Right hindlimb (tissue), 1 donor: ENCODE measurements around the gene EXD3.
A peak's percentile ranks its signal among the peaks of the same experiment; 100 is the strongest.

Source experiments
- DNase-seq: peaks from one replicate; pipeline ENCODE4 v3.0.0-alpha.2; 2018

Gene EXD3

DNA sequence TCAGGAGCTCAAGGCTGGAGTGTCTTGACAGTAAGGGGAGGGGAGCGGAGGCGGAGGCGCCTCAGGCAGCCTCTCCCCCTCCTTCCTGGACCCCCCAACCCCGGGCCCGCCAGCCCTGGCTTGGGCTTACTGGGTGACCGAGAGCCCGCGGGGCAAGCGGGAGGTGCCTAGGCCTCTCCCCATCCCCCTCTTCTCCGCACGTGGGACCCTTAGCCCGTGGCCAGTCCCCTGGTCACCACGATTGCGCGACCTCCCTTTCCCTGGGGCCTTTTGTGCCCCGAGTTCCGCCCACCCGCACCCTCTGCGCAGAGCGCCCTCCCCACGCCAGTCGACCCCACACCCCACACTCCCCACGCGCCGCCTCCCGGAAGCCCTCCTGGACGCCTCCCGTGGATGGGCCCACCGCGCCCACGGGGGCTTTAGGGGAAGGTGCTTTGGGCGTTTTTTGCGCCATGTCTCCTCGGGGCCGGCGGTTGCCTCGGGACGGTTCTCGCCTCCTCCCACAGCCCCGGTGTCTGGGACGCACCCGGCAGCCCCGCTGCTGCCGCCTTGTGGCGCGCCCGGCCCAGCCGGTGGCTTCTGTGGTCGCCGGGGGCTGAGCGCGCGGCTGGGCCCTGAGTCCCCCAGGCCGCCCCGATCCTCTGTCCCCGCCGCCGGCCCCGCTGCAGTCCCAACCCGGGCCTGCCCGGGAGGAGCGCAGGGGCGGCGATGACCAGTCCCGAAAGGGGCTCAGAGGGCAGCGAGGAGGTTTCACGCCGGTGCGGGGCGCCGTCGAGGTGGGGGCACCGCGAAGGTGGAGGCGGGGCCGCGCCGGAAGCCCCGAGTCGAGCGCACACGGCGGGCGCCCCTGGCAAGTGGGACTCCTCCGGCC, 142.3 kb downstream of the EXD3 start:
- DNase-seq: no peak

DNA sequence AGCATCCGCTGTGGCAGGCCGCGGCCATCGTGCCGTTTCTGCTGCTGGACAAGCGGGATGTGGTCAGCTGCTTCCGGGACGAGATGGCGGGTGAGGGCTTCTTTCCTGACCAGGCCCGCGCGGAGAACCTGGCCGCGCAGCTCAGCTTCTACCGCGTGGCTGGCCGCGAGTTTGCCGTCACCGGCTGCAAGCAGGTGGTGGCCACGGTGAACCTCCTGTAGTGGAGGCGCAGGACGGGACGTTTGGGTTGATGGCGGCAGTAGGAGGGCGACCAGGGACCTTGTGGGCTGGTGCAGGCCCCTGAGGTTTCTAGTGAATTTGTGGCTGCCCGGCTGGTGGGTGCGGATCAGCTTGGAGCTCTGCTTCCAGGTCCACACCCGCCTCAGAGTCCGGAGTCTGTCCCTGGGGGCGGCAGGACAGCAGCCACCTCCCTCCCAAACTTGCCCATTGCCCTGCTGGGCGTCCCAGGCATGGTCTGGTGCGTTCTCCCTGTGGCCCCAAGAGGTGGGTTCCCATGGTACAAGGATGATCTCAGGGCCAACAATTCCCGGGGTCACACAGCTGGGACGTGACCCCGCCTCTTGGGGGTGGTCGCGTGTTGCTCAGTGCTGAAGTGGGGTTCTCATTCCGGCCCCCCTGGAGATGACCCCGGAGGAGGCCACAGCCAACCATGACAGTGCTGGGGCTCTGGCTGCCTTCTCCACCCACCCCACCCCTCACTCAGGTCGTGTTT, 143.1 kb downstream of the EXD3 start:
- DNase-seq: no peak

DNA sequence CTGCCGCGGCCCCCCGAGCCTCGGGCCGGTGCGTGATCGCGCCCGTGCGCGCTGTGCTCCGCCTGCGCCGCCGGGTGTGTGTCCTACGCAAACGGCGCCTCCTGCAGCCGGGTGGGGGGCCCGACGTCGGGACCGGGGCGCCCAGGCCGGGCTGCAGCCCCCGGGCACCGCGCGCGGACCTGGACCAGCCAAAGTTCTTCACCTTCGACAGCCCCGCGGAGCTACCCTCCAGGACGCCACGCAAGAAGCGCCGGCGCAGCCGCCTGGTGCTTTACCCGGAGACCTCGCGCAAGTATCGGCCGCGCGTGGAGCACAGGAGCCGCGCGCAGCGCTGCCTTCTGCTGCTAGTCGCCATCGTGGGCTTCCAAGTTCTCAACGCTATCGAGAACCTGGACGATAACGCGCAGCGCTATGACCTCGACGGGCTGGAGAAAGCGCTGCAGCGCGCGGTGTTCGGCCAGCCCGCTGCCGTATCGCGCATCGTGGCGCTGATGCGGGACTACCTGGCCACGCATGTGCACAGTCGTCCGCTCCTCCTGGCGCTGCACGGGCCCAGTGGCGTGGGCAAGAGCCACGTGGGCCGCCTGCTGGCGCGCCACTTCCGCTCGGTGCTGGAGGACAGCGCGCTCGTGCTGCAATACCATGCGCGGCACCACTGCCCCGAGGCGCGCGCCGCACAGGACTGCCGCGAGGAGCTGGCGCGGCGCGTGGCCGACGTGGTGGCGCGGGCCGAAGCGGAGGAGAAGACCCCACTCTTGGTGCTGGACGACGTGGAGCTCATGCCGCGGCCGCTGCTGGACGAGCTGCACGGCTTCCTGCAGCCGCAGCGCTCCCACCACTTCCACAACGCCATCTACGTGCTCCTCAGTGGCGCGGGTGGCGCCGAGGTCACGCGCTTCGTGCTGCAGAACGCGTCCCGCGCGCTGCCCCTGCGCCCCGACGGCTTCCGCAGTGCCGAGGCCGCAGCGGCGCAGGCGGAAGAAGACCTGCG, 143.9 kb downstream of the EXD3 start:
- DNase-seq: no peak

DNA sequence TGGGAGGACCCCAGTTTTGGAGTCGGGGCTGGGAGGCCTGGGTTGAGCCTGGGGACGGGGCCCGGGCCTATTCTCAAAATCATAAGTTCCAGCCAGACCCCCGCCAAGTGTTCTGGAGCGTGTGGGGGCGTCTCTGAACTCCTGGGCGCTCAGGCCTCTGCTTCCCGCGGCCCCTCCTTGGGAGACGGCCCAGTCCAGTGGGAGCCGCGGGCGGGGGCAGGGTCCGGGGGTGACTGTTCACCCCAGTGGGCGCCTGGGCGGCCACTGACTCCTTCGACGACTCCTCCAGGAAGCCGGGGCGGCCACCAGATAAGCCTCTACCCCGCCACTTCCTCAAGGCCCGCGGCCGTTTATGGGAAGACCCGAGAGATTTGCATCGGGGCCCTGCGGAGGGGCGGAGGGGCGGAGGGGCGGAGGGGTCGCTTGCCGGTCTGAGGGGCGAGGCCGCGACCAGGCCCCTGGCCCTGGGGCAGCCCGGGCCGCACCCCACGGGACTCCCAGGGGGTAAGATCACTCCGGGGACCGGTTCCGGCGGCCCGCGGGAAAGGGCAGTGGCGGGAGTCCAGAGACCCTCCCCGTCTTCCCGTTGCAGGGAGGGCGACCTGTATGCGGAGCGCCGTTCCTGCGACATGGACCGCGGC, 144.8 kb downstream of the EXD3 start:
- DNase-seq: peak; percentile 40

DNA sequence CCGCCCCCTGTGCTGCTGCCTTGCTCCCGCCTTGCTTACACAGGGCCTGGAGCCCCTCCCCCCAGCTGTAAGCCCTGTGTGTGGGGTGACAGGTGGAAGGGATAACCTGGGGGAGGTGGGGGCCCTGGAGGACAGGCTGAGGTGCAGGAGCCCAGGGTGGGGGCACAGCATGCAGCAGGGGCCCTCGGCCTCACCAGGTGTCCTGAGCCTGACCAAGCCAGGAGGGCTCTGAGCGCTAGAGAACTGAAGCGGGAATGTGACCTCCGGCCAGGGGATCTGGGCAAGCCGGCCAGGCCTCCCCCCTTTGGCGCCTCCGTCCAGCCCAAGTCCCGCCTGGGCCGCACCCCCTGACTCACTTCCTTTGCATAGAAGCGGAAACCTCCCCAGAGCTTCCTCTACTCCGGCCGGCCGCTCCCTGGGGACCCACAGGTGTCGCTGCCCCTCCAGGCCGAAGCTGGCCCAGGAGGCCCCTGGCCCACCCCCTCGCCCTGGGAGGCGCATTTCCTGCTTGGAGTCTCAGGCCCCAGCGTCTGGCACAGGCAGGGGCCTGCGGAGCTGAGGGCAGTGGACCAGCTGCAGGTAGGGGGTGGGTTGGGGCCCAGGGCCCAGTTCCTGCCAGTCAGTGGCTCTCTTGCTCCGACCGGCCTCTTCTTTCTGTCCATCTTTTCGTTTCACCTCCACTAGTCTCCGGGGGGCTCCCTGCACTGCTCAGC, 145.5 kb downstream of the EXD3 start, which contains the start of gene TOR4A:
TSS of gene TOR4A (plus strand) at position 398 of the 713 bp plus-strand sequence. CDS start 964 bp downstream, outside the sequence.
- DNase-seq: peak; percentile 73

DNA sequence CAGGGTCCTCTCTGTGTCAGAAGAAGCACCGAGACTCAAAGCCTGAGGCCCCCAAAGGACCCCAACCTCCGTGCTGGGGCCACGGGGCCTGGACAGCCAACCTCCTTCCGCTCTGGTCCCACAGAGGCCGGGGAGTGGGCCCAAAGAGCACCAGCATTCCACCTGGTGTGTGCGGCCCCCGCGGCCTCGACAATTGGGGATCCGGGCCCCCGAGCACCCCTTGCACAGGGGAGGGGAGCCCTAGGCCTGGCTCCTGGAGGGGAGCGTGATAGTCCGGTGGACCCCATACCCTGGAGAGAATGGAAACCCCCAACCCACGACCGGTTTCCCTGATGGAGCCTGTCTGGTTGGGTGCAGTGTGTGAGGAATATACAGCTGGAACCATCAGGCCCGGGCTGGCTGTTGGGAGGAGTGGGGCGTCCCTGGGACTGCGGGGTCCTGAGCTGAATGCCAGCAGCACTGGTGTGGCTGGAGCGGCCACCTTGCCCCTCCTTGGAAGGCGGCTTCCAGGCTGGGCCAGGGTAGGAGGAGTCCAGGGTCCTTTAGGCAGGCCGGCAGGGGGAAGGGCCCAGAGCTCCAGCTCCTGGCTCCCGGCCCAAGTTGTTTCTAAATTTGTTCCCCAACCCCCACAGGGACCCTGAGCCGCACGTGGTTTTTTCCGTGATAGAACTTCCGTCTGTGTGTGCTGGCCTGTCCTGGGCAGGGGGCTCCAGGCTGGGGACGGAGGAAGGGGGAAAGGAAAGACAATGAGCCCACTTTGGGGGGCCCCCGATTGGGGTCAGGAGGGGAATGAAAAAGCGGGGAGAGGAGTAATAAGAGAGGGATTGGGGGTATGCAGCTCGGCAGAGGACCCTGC, 146.3 kb downstream of the EXD3 start:
- DNase-seq: peak; percentile 86

DNA sequence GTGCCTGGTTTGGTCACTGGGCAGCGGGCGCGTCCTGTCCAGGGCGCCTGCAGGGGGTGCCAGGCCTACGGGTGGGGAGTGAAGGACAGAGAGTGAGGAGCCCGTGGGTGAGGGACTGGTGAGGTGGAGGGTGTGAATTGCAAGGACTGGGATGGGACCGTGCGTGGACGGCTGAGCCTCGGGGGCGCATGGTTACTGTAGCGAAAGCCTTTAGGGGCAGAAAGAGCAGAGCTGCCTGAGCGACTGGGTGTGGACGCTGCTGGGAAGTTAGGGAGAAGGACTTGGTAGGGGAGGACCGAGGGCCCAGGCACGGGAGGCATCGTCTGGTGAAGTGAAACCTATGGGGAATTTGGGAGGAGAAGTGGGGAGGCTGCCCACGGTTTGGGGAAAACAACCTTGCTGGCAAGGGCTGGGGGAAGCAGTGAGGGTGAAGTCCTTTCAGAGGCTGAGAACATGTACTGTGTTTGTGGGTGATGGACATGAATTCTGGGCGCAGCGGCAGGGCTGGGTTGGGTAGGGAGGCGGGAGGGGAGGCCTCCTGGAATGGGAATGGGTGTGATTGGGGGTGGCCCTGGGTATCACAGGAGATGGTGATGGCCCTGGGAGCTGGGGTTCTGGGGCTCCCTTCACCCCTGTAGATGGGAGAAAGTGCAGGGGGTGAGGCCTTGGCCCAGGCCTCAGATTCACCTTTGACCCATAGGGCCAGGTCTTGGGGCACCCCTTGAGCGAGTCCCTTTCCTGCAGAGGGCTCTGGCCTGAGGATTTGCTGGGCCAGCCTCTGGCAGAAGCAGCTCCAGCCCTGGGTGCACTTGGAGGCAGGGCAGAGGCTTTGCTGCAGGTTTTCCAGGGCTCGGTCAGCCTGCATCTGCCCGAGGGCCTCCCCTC, 147.1 kb downstream of the EXD3 start:
- peak; percentile 30 for DNase-seq

DNA sequence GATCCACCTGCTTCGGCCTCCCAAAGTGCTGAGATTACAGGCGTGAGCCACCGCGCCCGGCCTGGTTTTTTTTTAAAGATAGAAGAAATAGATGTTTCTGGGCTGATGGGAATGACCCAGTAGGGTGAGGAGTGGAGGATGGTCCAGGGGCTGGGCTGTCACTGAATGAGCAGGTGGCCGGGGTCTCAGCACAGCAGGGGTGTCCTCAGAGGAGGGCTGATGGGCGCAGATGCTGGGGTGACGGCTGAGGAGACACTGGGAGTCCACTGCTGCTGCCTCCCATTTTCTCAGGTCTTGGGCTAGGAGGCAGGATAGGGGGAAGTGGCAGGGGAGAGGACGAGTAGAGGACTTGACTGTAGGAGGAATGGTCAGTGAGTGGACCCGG, 147.8 kb downstream of the EXD3 start:
- no peak for DNase-seq

DNA sequence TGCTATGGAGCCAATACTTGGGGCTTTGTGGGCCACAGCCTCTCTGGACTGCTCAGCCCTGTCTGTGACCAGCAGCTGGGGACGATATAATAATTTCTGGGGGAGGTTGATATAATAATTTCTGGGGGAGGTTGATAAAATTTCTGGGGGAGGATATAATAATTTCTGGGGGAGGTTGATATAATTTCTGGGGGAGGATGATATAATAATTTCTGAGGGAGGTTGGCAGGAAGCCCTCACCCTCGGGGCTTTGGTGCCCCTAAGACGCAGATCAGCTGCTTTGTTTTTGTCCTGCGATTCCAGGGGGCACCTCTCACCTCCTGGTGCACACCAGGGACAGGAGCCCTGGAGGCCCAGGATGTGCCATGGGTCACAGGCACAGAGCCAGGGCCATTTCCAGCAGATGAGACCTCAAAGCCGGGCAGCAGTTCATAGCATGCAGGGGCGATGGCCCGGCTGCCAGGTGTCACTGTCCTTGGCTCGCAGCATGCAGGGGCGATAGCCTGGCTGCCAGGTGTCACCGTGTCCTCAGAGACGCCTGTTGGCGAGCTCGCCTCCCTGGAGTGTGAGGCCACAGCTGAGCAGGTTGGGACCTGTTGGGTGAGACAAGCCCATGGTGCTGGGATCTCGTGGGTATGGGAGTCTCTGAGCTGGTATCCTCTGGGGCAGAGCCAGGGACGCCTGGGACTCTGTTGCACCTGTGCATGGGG, 149.2 kb downstream of the EXD3 start:
- peak; percentile 18 for DNase-seq

DNA sequence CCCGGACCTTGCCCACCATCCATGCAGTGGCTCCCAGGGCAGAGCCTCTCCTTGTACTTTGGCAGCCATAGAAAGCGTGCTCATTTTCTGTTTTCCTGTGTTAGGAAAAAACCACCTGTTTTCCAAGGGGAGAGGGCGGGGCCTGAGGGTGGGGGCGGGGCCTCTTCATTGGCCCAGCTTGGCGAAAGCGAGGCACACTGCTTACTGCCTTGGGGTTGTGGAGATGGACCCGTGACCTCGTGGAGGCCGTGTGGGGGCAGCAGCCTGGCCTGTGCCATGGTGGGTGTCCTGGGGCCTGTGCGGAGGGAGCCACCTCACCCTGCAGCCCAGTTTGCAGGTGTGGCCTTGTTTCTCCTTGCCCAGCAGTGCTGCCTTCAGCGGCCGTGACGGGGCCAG, 149.9 kb downstream of the EXD3 start:
- peak; percentile 20 for DNase-seq

DNA sequence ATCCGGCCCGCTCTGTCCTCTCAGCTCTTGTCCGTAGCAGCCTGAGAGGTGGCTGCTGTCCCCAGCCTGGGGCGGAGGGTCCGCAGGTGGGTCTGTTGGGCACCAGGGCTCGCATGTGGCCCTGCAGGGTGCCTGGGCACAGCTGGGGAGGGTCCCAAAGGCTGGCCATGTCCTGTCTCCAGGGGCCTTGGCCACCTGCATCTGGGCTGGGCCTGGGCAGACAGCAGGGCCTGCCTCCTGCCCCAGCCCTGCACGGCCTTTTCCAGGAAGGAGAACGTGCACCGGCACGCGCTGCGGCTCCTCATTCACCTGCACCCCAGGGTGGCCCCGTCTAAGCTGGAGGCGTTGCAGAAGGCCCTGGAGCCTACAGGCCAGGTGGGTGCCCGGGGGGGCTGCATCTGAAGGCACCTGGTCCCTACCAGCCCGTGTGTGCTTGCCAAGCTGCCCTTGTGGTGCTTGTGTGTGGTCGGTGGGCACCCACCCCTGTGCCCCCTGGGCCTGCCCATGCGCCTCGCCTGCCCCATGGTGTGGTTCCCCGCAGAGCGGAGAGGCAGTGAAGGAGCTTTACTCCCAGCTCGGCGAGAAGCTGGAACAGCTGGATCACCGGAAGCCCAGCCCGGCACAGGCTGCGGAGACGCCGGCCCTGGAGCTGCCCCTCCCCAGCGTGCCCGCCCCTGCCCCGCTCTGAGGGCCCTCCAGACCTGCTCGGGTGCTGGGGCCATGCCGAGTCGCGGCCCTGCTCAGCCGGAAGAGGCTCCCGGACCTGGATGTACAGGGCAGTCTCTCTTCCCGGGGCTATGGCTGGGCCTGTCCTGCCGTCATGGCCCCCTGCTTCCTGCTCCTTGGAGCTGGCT, 150.5 kb downstream of the EXD3 start:
- DNase-seq: peak; percentile 19

DNA sequence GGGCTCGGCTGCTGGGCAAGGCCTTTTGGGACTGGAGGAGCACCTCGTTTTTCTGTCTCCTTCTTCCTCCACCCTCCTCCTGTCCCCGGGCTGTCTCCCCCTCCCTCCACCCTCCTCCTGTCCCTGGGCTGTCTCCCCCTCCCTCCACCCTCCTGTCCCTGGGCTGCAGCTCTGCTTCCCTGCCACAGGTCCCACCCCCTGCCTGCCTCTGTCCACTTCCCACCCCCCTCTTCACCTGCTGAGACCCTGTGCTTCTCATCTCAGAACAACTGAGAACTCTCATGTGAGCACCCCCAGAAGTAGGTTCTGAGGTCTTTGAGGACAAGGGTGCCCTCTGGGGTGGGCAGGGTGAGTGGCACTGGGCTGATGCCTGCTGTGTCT, 151.3 kb downstream of the EXD3 start:
- DNase-seq: no peak

DNA sequence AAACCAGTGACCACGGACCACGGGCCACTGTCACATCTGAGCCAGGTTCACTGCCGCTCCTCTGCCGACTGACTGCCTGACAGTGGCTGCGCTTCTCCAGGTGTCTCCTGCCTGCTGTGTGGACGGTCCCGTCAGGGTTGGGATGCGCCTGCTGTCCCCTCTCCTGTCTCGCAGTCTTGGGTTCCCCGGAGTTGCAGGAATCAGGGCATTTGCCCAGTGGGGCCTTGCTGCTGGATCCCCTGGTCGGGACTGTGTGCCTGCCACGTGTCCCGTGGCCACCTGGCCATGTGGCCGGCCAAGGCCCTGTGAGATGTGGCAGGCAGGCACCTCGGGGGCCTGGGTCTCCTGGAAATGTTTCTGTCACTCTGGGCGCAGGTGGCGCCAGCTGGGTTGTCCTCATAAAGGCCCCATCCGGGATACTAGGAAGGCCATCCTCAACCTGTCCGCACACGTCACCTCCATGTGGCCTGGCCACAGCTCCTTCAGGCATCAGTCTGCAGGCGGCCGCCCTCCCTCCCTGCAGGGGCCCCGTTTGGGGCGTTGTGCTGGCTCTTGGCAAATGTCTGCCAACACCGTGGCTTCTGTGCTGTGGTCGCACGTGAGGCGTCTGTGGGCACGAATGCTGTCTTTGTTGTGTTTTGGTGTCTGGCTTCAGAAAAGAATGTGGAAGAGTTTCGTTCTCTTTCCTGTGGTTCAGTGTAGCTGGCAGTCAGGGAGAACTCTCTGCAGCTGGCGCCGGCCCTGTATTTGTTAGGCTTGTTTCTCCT, 151.8 kb downstream of the EXD3 start:
- peak; percentile 26 for DNase-seq

DNA sequence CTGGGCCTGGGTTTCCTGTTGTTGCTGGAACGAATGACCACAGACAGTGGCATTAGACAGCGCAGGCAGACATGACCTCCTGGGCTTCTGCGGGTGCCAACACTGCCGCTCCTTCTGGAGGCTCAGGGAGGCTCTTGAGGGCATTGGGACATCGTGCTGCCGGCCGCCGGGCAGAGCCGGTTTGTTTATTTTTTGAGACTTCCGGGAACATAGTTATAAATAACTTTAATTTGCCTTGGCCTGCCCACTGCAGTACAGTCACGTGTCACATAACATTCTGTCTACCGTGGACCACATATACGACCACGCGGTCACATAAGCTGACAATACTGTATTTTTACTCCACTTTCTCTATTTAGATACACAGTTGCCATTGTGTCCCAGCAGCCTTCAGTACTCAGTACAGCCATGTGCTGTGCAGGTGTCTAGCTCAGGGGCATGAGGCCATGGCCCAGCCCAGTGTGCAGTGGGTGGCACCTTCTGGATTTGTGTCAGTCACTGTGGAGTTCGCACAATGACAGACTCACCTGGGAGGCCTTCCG, 153.7 kb downstream of the EXD3 start:
- peak; percentile 24 for DNase-seq

DNA sequence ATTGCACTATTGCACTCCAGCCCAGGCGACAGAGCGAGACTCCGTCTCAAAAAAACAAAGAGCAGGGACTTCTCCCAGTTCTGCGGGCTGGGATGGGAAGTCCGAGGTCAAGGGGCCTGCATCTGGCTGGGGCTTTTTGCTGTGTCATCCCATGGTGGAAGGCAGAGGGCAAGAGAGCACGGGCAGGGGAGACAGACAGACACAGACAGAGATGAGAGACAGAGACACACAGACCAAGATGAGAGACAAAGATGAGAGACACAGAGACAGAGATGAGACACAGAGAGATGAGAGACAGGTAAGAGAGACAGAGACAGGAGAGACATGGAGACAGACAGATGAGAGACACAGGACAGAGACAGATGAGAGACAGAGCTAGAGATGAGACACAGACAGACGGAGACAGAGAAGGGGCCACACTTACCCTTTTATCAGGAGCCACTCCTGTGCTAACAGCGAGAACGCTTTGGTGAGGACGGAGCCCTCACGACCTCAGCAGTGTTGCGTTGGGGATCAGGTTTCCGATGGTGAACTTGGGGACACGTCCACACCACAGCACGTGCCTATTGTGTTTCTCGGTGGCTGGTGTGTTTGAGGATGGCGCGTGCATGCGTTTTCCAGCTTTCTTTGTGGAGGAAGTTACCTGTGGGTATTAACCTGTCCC, 154.3 kb downstream of the EXD3 start:
- no peak for DNase-seq

DNA sequence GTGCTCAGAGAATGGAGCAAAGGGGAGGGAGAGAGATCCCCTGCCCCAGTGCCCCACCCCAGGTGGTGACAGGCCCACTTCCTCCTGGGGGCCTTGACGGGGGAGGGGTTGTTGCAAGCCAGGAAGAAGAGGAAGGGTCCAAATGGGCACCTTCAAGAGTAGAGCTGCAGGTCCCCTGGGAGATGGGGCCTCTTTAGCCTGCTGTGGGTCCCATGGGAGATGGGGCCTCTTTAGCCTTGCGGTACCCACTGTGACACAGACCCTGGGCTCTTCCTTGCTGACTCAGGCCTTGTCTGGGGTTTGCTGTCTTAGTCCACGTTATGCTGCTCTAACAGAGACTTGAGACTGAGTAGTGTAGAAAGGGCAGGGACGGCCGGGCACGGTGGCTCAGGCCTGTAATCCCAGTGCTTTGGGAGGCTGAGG, 155.0 kb downstream of the EXD3 start:
- DNase-seq: peak; percentile 18
